Activated naive CD8-positive, alpha-beta T cell treated with anti-CD3 and anti-CD28 coated beads, Interleukin-2, amount 10 ng/mL, durations not matched to agents 7 days and 5 days (primary cell): ENCODE data around the gene METRN. TPM values are rescaled to one million over a fixed set of nuclear protein-coding genes. Genes with fewer than 3 reads are reported as not detected.
A peak's percentile ranks its signal among the peaks of the same experiment; 100 is the strongest.

ENCODE experiments used
- ATAC-seq: fragments of 150-1000 bp; cut with Tn5 transposase; one replicate; pipeline ENCODE4 v1.10.0; 2021; ENCODE audit warnings: low read depth, moderate library complexity
- POLR2A ChIA-PET: fragments of 350-600 bp; sonication (Branson Sonifier 250); formaldehyde crosslinking; loops from one replicate; lab custom pipeline; 2021; ENCODE audit warnings: antibody characterized with exemption; lab: Charles Lee
- DNase-seq: peaks from one replicate; pipeline ENCODE4 v3.0.0; 2021
- H3K27ac Mint-ChIP-seq: one replicate; pipeline ENCODE4 v1.8.0; 2022; ENCODE audit warnings: mild to moderate bottlenecking, mixed read lengths
- H3K27me3 Mint-ChIP-seq: one replicate; pipeline ENCODE4 v1.8.0; 2022; ENCODE audit warnings: mild to moderate bottlenecking, moderate library complexity, mixed read lengths
- H3K36me3 Mint-ChIP-seq: one replicate; pipeline ENCODE4 v1.8.0; 2021; ENCODE audit warnings: mild to moderate bottlenecking, mixed read lengths
- H3K4me1 Mint-ChIP-seq: one replicate; pipeline ENCODE4 v1.8.0; 2021; ENCODE audit warnings: mixed read lengths
- H3K4me3 Mint-ChIP-seq: one replicate; pipeline ENCODE4 v1.8.0; 2022; ENCODE audit warnings: mild to moderate bottlenecking, moderate library complexity, mixed read lengths
- H3K9me3 Mint-ChIP-seq: one replicate; pipeline ENCODE4 v1.8.0; 2021; ENCODE audit warnings: mixed read lengths
- total RNA-seq, 2 experiments: library from RNA; stranded (reverse); gene quantifications; one replicate each; pipeline ENCODE4 v1.2.3, GENCODE V29; 2021

Gene METRN
- 10 to 100 TPM; 10.0 to 12.4 TPM for total RNA-seq

GRCh38 chr16:714558-715476 is at the start of gene METRN:
TSS of gene METRN (plus strand) at chr16:715118. CDS start at chr16:715290, 172 bp downstream.
- Mint-ChIP-seq H3K27me3 (peaks cover 14% of the 10 kb centered on the region), H3K27ac (no peak within 1 kb of the TSS), H3K9me3 (no peaks in the 10 kb centered on the region), H3K4me3 (peak within 1 kb of the TSS; percentile 25), H3K36me3 (no peaks in the 10 kb centered on the region), H3K4me1 (peaks cover 4% of the 10 kb centered on the region)
- ATAC-seq (peak; percentile 84), DNase-seq (peak; percentile 97)
- POLR2A ChIA-PET, result interaction anchor here (0.6 to 2.3 kb wide), 6 partner anchors 10 to 1219 kb away, joined by 3 to 11 read pairs (median 5); partner anchors contain the start of genes CHTF18, CIAO3 and RPUSD1

GRCh38 chr16:666572-666971 is 48.3 kb upstream of the METRN start:
- no peak for DNase-seq
- Mint-ChIP-seq H3K27me3 (no peaks in the 10 kb centered on the region), H3K4me1 (peaks cover 4% of the 10 kb centered on the region), H3K36me3 (peaks cover 2% of the 10 kb centered on the region), H3K9me3 (no peaks in the 10 kb centered on the region), H3K27ac (no peak overlapping the region), H3K4me3 (no peak overlapping the region)
- POLR2A ChIA-PET, result interaction anchor here (1.7 to 2.5 kb wide), 2 partner anchors 23 to 31 kb away, joined by 4 to 9 read pairs; partner anchors contain the start of genes METTL26 and WDR24
- ATAC-seq, result no peak

- Mint-ChIP-seq H3K27me3 (no peaks in the 10 kb centered on the region), H3K36me3 (peaks cover 2% of the 10 kb centered on the region), H3K4me1 (peaks cover 4% of the 10 kb centered on the region), H3K4me3 (peak overlapping the region; percentile 78), H3K9me3 (no peaks in the 10 kb centered on the region), H3K27ac (peak overlapping the region; percentile 84)
- POLR2A ChIA-PET, result interaction anchor here (0.5 to 2.5 kb wide), 8 partner anchors 12 to 433 kb away, joined by 3 to 18 read pairs (median 4); partner anchors contain the start of genes CIAO3, METTL26, STUB1 and WDR24
- no peak for DNase-seq
- ATAC-seq, result peak; percentile 1
Measured at GRCh38 chr16:667113-667779, 47.7 kb upstream of the METRN start.

GRCh38 chr16:667780-668518 is 47.0 kb upstream of the METRN start, which contains the start of gene RHOT2:
TSS of gene RHOT2 (plus strand) at chr16:668132. CDS start at chr16:668200, 68 bp downstream.
- Mint-ChIP-seq H3K4me1 (peaks cover 4% of the 10 kb centered on the region), H3K27ac (peak within 1 kb of the TSS; percentile 84), H3K27me3 (no peaks in the 10 kb centered on the region), H3K36me3 (peaks cover 1% of the 10 kb centered on the region), H3K9me3 (no peaks in the 10 kb centered on the region), H3K4me3 (peak within 1 kb of the TSS; percentile 78)
- POLR2A ChIA-PET, result interaction anchor here (0.5 to 2.5 kb wide), 8 partner anchors 11 to 434 kb away, joined by 3 to 18 read pairs (median 4); partner anchors contain the start of genes CIAO3, METTL26, STUB1 and WDR24
- ATAC-seq (peak; percentile 92), DNase-seq (peak; percentile 97)

- peaks cover 4% of the 10 kb centered on the region for H3K4me1 Mint-ChIP-seq
- peak overlapping the region; percentile 78 for H3K4me3 Mint-ChIP-seq
- H3K27me3 Mint-ChIP-seq, result no peaks in the 10 kb centered on the region
- H3K36me3 Mint-ChIP-seq, result no peaks in the 10 kb centered on the region
- ATAC-seq (peak; percentile 3), DNase-seq (peak; percentile 58)
- H3K27ac Mint-ChIP-seq, result peak overlapping the region; percentile 61
- no peaks in the 10 kb centered on the region for H3K9me3 Mint-ChIP-seq
- POLR2A ChIA-PET, result interaction anchor here (0.5 to 2.5 kb wide), 6 partner anchors 11 to 92 kb away, joined by 3 to 18 read pairs (median 6); partner anchors contain the start of genes MSLN, STUB1, WDR24 and WDR90
Measured at GRCh38 chr16:668519-669171, 46.3 kb upstream of the METRN start.

- POLR2A ChIA-PET, result interaction anchor here (2.3 kb wide), 1 partner anchor 10 kb away, joined by 18 read pairs; the partner anchor contains the start of gene STUB1
- DNase-seq (no peak), ATAC-seq (no peak)
- Mint-ChIP-seq H3K27me3 (no peaks in the 10 kb centered on the region), H3K36me3 (no peaks in the 10 kb centered on the region), H3K9me3 (no peaks in the 10 kb centered on the region), H3K4me3 (peak overlapping the region; percentile 22), H3K4me1 (peaks cover 4% of the 10 kb centered on the region), H3K27ac (peak overlapping the region; percentile 9)
Measured at GRCh38 chr16:669666-670065, 45.3 kb upstream of the METRN start.

- Mint-ChIP-seq H3K9me3 (no peaks in the 10 kb centered on the region), H3K27me3 (peaks cover 4% of the 10 kb centered on the region), H3K27ac (no peak overlapping the region), H3K36me3 (no peaks in the 10 kb centered on the region), H3K4me3 (no peak overlapping the region), H3K4me1 (peaks cover 5% of the 10 kb centered on the region)
- POLR2A ChIA-PET, result interaction anchor here (0.6 kb wide), 1 partner anchor 10 kb away, joined by 3 read pairs; the partner anchor contains the start of gene STUB1
- DNase-seq (no peak), ATAC-seq (no peak)
Measured at GRCh38 chr16:670485-671352, 44.2 kb upstream of the METRN start.

GRCh38 chr16:671353-672131 is 43.4 kb upstream of the METRN start:
- H3K36me3 Mint-ChIP-seq, result no peaks in the 10 kb centered on the region
- POLR2A ChIA-PET, result interaction anchor here (0.6 kb wide), 1 partner anchor 9 kb away, joined by 3 read pairs; the partner anchor contains the start of gene STUB1
- no peak for DNase-seq
- no peak overlapping the region for H3K4me3 Mint-ChIP-seq
- H3K9me3 Mint-ChIP-seq, result no peaks in the 10 kb centered on the region
- H3K27ac Mint-ChIP-seq, result no peak overlapping the region
- H3K4me1 Mint-ChIP-seq, result peaks cover 5% of the 10 kb centered on the region
- ATAC-seq, result no peak
- H3K27me3 Mint-ChIP-seq, result peaks cover 4% of the 10 kb centered on the region

- no peaks in the 10 kb centered on the region for H3K9me3 Mint-ChIP-seq
- POLR2A ChIA-PET, result no interaction called here
- peaks cover 5% of the 10 kb centered on the region for H3K4me1 Mint-ChIP-seq
- peaks cover 7% of the 10 kb centered on the region for H3K27me3 Mint-ChIP-seq
- ATAC-seq (no peak), DNase-seq (no peak)
- no peak overlapping the region for H3K27ac Mint-ChIP-seq
- H3K36me3 Mint-ChIP-seq, result no peaks in the 10 kb centered on the region
- H3K4me3 Mint-ChIP-seq, result no peak overlapping the region
Measured at GRCh38 chr16:672371-672770, 42.5 kb upstream of the METRN start.

- Mint-ChIP-seq H3K27ac (no peak overlapping the region), H3K9me3 (no peaks in the 10 kb centered on the region), H3K27me3 (peaks cover 7% of the 10 kb centered on the region), H3K4me1 (peaks cover 5% of the 10 kb centered on the region), H3K4me3 (no peak overlapping the region), H3K36me3 (no peaks in the 10 kb centered on the region)
- POLR2A ChIA-PET, result no interaction called here
- ATAC-seq (no peak), DNase-seq (no peak)
Measured at GRCh38 chr16:672851-673250, 42.1 kb upstream of the METRN start.
